Thyroid gland (tissue), 4 donors: ENCODE data around the gene VPS39.

Experiments used
- POLR2A ChIP-seq, 2 donors: fragments of 450-650 bp; IDR thresholded peaks; one replicate each; pipeline ENCODE4 v1.6.1; 2017; ENCODE audit warnings: antibody characterized with exemption in 2 of 2, mild to moderate bottlenecking in 2 of 2, moderate library complexity in 1 of 2
- TF ChIP-seq, protein P1 (sequence below), 6 experiments: fragments of 200-600 bp in 3 of 6; fragments of 450-650 bp in 3 of 6; sonication (generic) in 3 of 6; IDR thresholded peaks; one replicate each; pipeline ENCODE4 v1.5.1; 2016 to 2019; ENCODE audit warnings: antibody characterized with exemption in 6 of 6, mild to moderate bottlenecking in 2 of 6, inconsistent platforms in 1 of 6, moderate library complexity in 1 of 6

DNA sequence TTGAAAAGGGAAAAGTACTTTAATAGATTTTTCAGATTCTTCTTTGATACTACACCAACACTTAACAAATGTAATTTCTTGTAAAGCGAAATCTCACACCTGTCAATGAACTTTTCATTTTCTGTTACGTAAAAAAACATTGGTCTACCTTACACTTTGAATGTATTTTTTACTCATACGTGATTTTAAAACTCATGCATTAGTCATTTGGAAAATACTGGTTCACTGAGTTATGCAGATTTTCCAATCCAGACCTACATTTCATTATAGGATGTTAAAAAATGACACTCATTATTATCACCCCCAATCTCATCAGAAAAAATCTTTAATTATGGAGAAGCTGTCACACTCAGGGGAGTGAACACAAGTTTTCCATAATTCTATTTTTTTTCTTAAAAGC is 14.7 kb downstream of the VPS39 start:
- TF ChIP-seq, protein P1, sequence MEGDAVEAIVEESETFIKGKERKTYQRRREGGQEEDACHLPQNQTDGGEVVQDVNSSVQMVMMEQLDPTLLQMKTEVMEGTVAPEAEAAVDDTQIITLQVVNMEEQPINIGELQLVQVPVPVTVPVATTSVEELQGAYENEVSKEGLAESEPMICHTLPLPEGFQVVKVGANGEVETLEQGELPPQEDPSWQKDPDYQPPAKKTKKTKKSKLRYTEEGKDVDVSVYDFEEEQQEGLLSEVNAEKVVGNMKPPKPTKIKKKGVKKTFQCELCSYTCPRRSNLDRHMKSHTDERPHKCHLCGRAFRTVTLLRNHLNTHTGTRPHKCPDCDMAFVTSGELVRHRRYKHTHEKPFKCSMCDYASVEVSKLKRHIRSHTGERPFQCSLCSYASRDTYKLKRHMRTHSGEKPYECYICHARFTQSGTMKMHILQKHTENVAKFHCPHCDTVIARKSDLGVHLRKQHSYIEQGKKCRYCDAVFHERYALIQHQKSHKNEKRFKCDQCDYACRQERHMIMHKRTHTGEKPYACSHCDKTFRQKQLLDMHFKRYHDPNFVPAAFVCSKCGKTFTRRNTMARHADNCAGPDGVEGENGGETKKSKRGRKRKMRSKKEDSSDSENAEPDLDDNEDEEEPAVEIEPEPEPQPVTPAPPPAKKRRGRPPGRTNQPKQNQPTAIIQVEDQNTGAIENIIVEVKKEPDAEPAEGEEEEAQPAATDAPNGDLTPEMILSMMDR (IDR thresholded peaks at IDR 0.05): no peak
- no peak for TF ChIP-seq POLR2A (IDR thresholded peaks at IDR 0.05)
